IMR-90 (cell line): ENCODE measurements around the gene PRRC2B. TPM values are rescaled to one million over a fixed set of nuclear protein-coding genes. Genes with fewer than 3 reads are reported as not detected.

Source experiments
- ATAC-seq: fragments of 200-7000 bp; cut with Tn5 transposase; 2 replicates; pipeline ENCODE4 v1.9.1; 2020; ENCODE audit warnings: low read depth, mild to moderate bottlenecking, moderate library complexity
- BruUV-seq: library from RNA; stranded (reverse); fragments of 400-500 nt; replicated peaks from 2 replicates; lab custom pipeline; 2021; lab: Mats Ljungman, UMichigan
- CTCF ChIA-PET: fragments of 300-600 bp; formaldehyde crosslinking; extraction: SDS; loops from one replicate; lab custom pipeline; 2021; ENCODE audit warnings: antibody characterized with exemption; lab: Yijun Ruan, JAX
- POLR2A ChIA-PET: fragments of 300-600 bp; sonication (Branson Sonifier 250); formaldehyde crosslinking; loops from one replicate; lab custom pipeline; 2022; ENCODE audit warnings: antibody characterized with exemption; ENCODE audit not compliant: unreplicated experiment; lab: Charles Lee
- DNase-seq: peaks from one replicate; pipeline ENCODE4 v3.0.0; 2013
- H2AFZ ChIP-seq: replicated peaks from 2 replicates; pipeline ENCODE3; 2013; ENCODE audit warnings: low read length, mild to moderate bottlenecking; ENCODE audit not compliant: poor library complexity
- H2AK5ac ChIP-seq: 2 replicates; pipeline ENCODE4 v1.6.1; 2013; ENCODE audit warnings: low read depth, low read length, inconsistent platforms
- H2AK9ac ChIP-seq: replicated peaks from 2 replicates; pipeline ENCODE3; 2013; ENCODE audit warnings: mild to moderate bottlenecking, low read depth, low read length, moderate library complexity; ENCODE audit not compliant: poor library complexity
- H2BK120ac ChIP-seq: 2 replicates; pipeline ENCODE4 v1.6.1; 2013; ENCODE audit warnings: low read depth, low read length, inconsistent platforms
- H2BK15ac ChIP-seq: 3 replicates; pipeline ENCODE4 v1.6.1; 2013; ENCODE audit warnings: low read depth, low read length, inconsistent platforms
- H2BK20ac ChIP-seq: 2 replicates; pipeline ENCODE4 v1.6.1; 2013; ENCODE audit warnings: low read depth, mild to moderate bottlenecking, inconsistent platforms, low read length, moderate library complexity
- H2BK5ac ChIP-seq: 2 replicates; pipeline ENCODE4 v1.6.1; 2013; ENCODE audit warnings: mild to moderate bottlenecking, low read depth, low read length, inconsistent platforms; ENCODE audit not compliant: poor library complexity, severe bottlenecking
- H3K14ac ChIP-seq: replicated peaks from 2 replicates; pipeline ENCODE4 v1.6.1; 2013; ENCODE audit warnings: low read depth, low read length, inconsistent platforms
- H3K18ac ChIP-seq: 2 replicates; pipeline ENCODE4 v1.6.1; 2013; ENCODE audit warnings: low read depth, low read length, control low read depth
- H3K23ac ChIP-seq: 2 replicates; pipeline ENCODE4 v1.6.1; 2013; ENCODE audit warnings: low read depth, low read length, inconsistent platforms
- H3K27ac ChIP-seq: 2 replicates; pipeline ENCODE4 v1.5.1; 2013; ENCODE audit warnings: mild to moderate bottlenecking, control low read depth, low read length; ENCODE audit not compliant: insufficient read depth
- H3K27me3 ChIP-seq: 2 replicates; pipeline ENCODE4 v1.6.1; 2013; ENCODE audit warnings: low read length; ENCODE audit not compliant: control insufficient read depth, insufficient read depth
- H3K36me3 ChIP-seq: 2 replicates; pipeline ENCODE4 v1.6.1; 2013; ENCODE audit warnings: low read length, mixed read lengths; ENCODE audit not compliant: control insufficient read depth, insufficient read depth
- H3K4ac ChIP-seq: 2 replicates; pipeline ENCODE4 v1.6.1; 2013; ENCODE audit warnings: low read depth, low read length, inconsistent platforms
- H3K4me1 ChIP-seq: 2 replicates; pipeline ENCODE4 v1.6.1; 2013; ENCODE audit warnings: low read length, mixed read lengths; ENCODE audit not compliant: control insufficient read depth, insufficient read depth
- H3K4me2 ChIP-seq: 2 replicates; pipeline ENCODE4 v1.6.1; 2013; ENCODE audit warnings: low read depth, mild to moderate bottlenecking, control low read depth, low read length, moderate library complexity
- H3K4me3 ChIP-seq: 2 replicates; pipeline ENCODE4 v1.5.1; 2013; ENCODE audit warnings: low read depth, mild to moderate bottlenecking, control low read depth, low read length, moderate library complexity; ENCODE audit not compliant: insufficient read depth
- H3K56ac ChIP-seq: 2 replicates; pipeline ENCODE4 v1.6.1; 2013; ENCODE audit warnings: low read length, inconsistent platforms; ENCODE audit not compliant: insufficient read depth; ENCODE audit errors: extremely low read depth
- H3K79me1 ChIP-seq, 2 experiments: 2 replicates each; pipeline ENCODE4 v1.6.1; 2013; ENCODE audit warnings: low read length in 2 of 2, inconsistent platforms in 1 of 2, low read depth in 1 of 2
- H3K9ac ChIP-seq: 2 replicates; pipeline ENCODE4 v1.6.1; 2013; ENCODE audit warnings: low read depth, low read length, control low read depth
- H3K9me1 ChIP-seq: 2 replicates; pipeline ENCODE4 v1.6.1; 2013; ENCODE audit warnings: low read length, inconsistent platforms; ENCODE audit not compliant: insufficient read depth
- H3K9me3 ChIP-seq: 2 replicates; pipeline ENCODE4 v1.6.1; 2013; ENCODE audit warnings: low read length; ENCODE audit not compliant: control insufficient read depth, insufficient read depth
- H4K20me1 ChIP-seq: 2 replicates; pipeline ENCODE4 v1.6.1; 2013; ENCODE audit warnings: low read length, inconsistent platforms; ENCODE audit not compliant: insufficient read depth
- H4K5ac ChIP-seq: 2 replicates; pipeline ENCODE4 v1.6.1; 2013; ENCODE audit warnings: mild to moderate bottlenecking, low read depth, low read length, control low read depth
- H4K8ac ChIP-seq, 2 experiments: 2 replicates each; pipeline ENCODE4 v1.6.1; 2013; ENCODE audit warnings: low read depth in 2 of 2, low read length in 2 of 2, control low read depth in 1 of 2, inconsistent platforms in 1 of 2
- H4K91ac ChIP-seq: 2 replicates; pipeline ENCODE4 v1.6.1; 2013; ENCODE audit warnings: low read depth, low read length, inconsistent platforms; ENCODE audit not compliant: insufficient read depth
- BHLHE40 ChIP-seq: fragments of 150-350 bp; IDR thresholded peaks from 2 replicates; pipeline ENCODE4 v1.6.1; 2016; ENCODE audit warnings: mild to moderate bottlenecking, low read depth, low read length
- CEBPB ChIP-seq: IDR thresholded peaks from 2 replicates; pipeline ENCODE4 v1.6.1; 2012; ENCODE audit warnings: low read depth, low read length, improper control_type of control experiment
- CHD1 ChIP-seq: IDR thresholded peaks from 2 replicates; pipeline ENCODE4 v1.6.1; 2012; ENCODE audit warnings: low read depth, low read length, improper control_type of control experiment
- CTCF ChIP-seq: conservative IDR thresholded peaks from 2 replicates; pipeline ENCODE4 v1.5.1; 2012; ENCODE audit warnings: mild to moderate bottlenecking, low read depth, low read length, improper control_type of control experiment
- ELK1 ChIP-seq: fragments of 150-350 bp; IDR thresholded peaks from 2 replicates; pipeline ENCODE4 v1.6.1; 2016; ENCODE audit warnings: low read depth, mild to moderate bottlenecking, low read length, moderate library complexity, borderline replicate concordance
- FOS ChIP-seq: fragments of 150-350 bp; IDR thresholded peaks from 2 replicates; pipeline ENCODE4 v1.6.1; 2016; ENCODE audit warnings: low read depth, low read length
- MAFK ChIP-seq: IDR thresholded peaks from 2 replicates; pipeline ENCODE4 v1.6.1; 2012; ENCODE audit warnings: low read depth, low read length, improper control_type of control experiment
- MAZ ChIP-seq: IDR thresholded peaks from 2 replicates; pipeline ENCODE4 v1.6.1; 2012; ENCODE audit warnings: low read depth, mild to moderate bottlenecking, low read length, improper control_type of control experiment, moderate library complexity, borderline replicate concordance
- MXI1 ChIP-seq: IDR thresholded peaks from 2 replicates; pipeline ENCODE4 v1.6.1; 2012; ENCODE audit warnings: low read depth, mild to moderate bottlenecking, low read length, moderate library complexity, borderline replicate concordance
- NFE2L2 ChIP-seq: fragments of 150-350 bp; IDR thresholded peaks from 2 replicates; pipeline ENCODE4 v1.6.1; 2016; ENCODE audit warnings: low read depth, mild to moderate bottlenecking, low read length
- POLR2A ChIP-seq: IDR thresholded peaks from 2 replicates; pipeline ENCODE4 v1.6.1; 2012; ENCODE audit warnings: mild to moderate bottlenecking, low read depth, low read length
- RAD21 ChIP-seq: IDR thresholded peaks from 2 replicates; pipeline ENCODE4 v1.6.1; 2012; ENCODE audit warnings: low read length, improper control_type of control experiment
- RCOR1 ChIP-seq: IDR thresholded peaks from 2 replicates; pipeline ENCODE4 v1.6.1; 2012; ENCODE audit warnings: mild to moderate bottlenecking, low read length, improper control_type of control experiment; ENCODE audit not compliant: insufficient replicate concordance
- RFX5 ChIP-seq: IDR thresholded peaks from 2 replicates; pipeline ENCODE4 v1.8.0; 2012; ENCODE audit warnings: low read depth, mild to moderate bottlenecking, low read length, moderate library complexity
- SMC3 ChIP-seq: fragments of 150-350 bp; IDR thresholded peaks from 2 replicates; pipeline ENCODE4 v1.6.1; 2016; ENCODE audit warnings: low read depth, mild to moderate bottlenecking, antibody characterized with exemption, low read length, moderate library complexity
- USF2 ChIP-seq: fragments of 150-350 bp; IDR thresholded peaks from 2 replicates; pipeline ENCODE4 v1.6.1; 2017; ENCODE audit warnings: mild to moderate bottlenecking, antibody characterized with exemption, low read length, low read depth
- WGBS, 2 experiments: methylation state at CpG; one replicate each; pipeline versions ENCODE4 v1.1.5 to v1.1.7; 2013; ENCODE audit warnings: missing lambda C conversion rate in 2 of 2; ENCODE audit not compliant: insufficient read length in 1 of 2; ENCODE audit errors: extremely low coverage in 2 of 2; 5-methylcytosine and 5-hydroxymethylcytosine counted together
- dilution Hi-C: fragments of 300-500 bp; cut with HindIII; formaldehyde crosslinking; loops from one replicate; pipeline ENCODE4 v1.14.3; 2018; ENCODE audit warnings: low sequenced_read_pairs; ENCODE audit not compliant: unreplicated experiment
- in situ Hi-C: fragments of 300-500 bp; cut with MboI; formaldehyde crosslinking; loops from 3 replicates; pipeline ENCODE4 v1.14.3; 2019; ENCODE audit warnings: low sequenced_read_pairs, inconsistent platforms, mixed read lengths
- intact Hi-C: fragments of 100-400 bp; cut with micrococcal nuclease; formaldehyde crosslinking; loops from 2 replicates; pipeline ENCODE4 v1.10.0; 2022
- polyA plus RNA-seq, 3 experiments: library from polyadenylated mRNA; depleted of rRNA; stranded (reverse); fragments of >200 nt; gene quantifications; 2 replicates each; pipeline ENCODE4 v1.2.3, GENCODE V29; 2012; ENCODE audit warnings: low replicate concordance in 1 of 3
- total RNA-seq: library from RNA; depleted of rRNA; stranded (reverse); fragments of >200 nt; gene quantifications from 2 replicates; pipeline ENCODE4 v1.2.3, GENCODE V29; 2012

Gene PRRC2B
- total and polyA plus RNA-seq, 2 of the 4 experiments (the other 2 are of a cell fraction): 19.4 to 39.1 TPM

- no peaks in the 10 kb centered on the region for H3K9me1 ChIP-seq
- no peak overlapping the region for H3K56ac ChIP-seq
- no peak overlapping the region for H2AK5ac ChIP-seq
- no peak overlapping the region for H2AK9ac ChIP-seq
- no peak for DNase-seq
- ATAC-seq: no peak
- no peak overlapping the region for H4K91ac ChIP-seq
- no peak for TF ChIP-seq NFE2L2
- TF ChIP-seq CHD1: no peak
- no peak for TF ChIP-seq MAZ
- no peak for TF ChIP-seq MAFK
- TF ChIP-seq ELK1: no peak
- no peak for TF ChIP-seq POLR2A
- TF ChIP-seq BHLHE40: no peak
- no peak for TF ChIP-seq FOS
- no peak for TF ChIP-seq RAD21
- no peak for TF ChIP-seq CTCF
- no peak for TF ChIP-seq USF2
- no peak for TF ChIP-seq RCOR1
- TF ChIP-seq CEBPB: no peak
- TF ChIP-seq MXI1: no peak
- no peak for TF ChIP-seq RFX5
- no peak for TF ChIP-seq SMC3
- no peak overlapping the region for H2BK120ac ChIP-seq
- no peak overlapping the region for H4K8ac ChIP-seq
- no peak overlapping the region for H2AFZ ChIP-seq
- dilution Hi-C loops (no loop called here), in situ Hi-C loops (no loop called here), intact Hi-C loops (loop anchor here (1.0 to 10.0 kb wide), 3 partner anchors 82 to 334 kb away; no protein-coding TSS in a partner anchor)
- H2BK20ac ChIP-seq: no peak overlapping the region
- H4K5ac ChIP-seq: no peak overlapping the region
- no peaks in the 10 kb centered on the region for H3K4me1 ChIP-seq
- H3K18ac ChIP-seq: no peak overlapping the region
- no peak overlapping the region for H3K4me3 ChIP-seq
- ChIA-PET CTCF (interaction anchor here (0.6 kb wide), 1 partner anchor 835 kb away, joined by 4 read pairs; no protein-coding TSS in a partner anchor), POLR2A (no interaction called here)
- H2BK5ac ChIP-seq: no peak overlapping the region
- no peak overlapping the region for H2BK15ac ChIP-seq
- no peak overlapping the region for H3K14ac ChIP-seq
- WGBS, 2 experiments: 100% methylated on average over 1 of the region's 10 CpGs; no CpG with 5 or more reads in 1 of the 2 experiments
- peaks cover 48% of the 10 kb centered on the region for H4K20me1 ChIP-seq
- H3K23ac ChIP-seq: no peak overlapping the region
- H3K27me3 ChIP-seq: no peaks in the 10 kb centered on the region
- H3K9me3 ChIP-seq: no peaks in the 10 kb centered on the region
- H3K36me3 ChIP-seq: peaks cover 90% of the 10 kb centered on the region
- no peak overlapping the region for H3K4me2 ChIP-seq
- H3K9ac ChIP-seq: no peak overlapping the region
- no peak overlapping the region for H3K27ac ChIP-seq
- H3K4ac ChIP-seq: no peak overlapping the region
- BruUV-seq: no TSS peak
- H3K79me1 ChIP-seq: peaks cover 29 to 54% of the 10 kb centered on the region in 2 experiments
These were observed 85.0 kb downstream of the PRRC2B start for GRCh38 chr9:131478911-131479310.
